GM10248 (cell line): Measurements from ENCODE around the gene GAK.

Source experiments
- CTCF ChIA-PET: fragments of 300-600 bp; sonication (Branson Sonifier 250); formaldehyde crosslinking; extraction: SDS; loops from one replicate; lab custom pipeline; 2021; ENCODE audit warnings: antibody characterized with exemption; lab: Yijun Ruan, JAX
- POLR2A ChIA-PET: fragments of 350-650 bp; sonication (Branson Sonifier 250); formaldehyde crosslinking; extraction: SDS; loops from one replicate; lab custom pipeline; 2020; ENCODE audit warnings: antibody characterized with exemption; lab: Yijun Ruan, JAX
- DNase-seq: peaks from one replicate; pipeline ENCODE4 v3.0.0; 2012; ENCODE audit errors: extremely low spot score
- TF ChIP-seq, protein P1 (sequence below): IDR thresholded peaks from 2 replicates; pipeline ENCODE4 v1.5.1; 2012; ENCODE audit warnings: mild to moderate bottlenecking, low read depth; ENCODE audit errors: extremely low read depth, missing control alignments, control extremely low read depth

The GAK gene

GRCh38 chr4:917466-917865 is 14.7 kb downstream of the GAK start:
- no peak for DNase-seq
- TF ChIP-seq, protein P1, sequence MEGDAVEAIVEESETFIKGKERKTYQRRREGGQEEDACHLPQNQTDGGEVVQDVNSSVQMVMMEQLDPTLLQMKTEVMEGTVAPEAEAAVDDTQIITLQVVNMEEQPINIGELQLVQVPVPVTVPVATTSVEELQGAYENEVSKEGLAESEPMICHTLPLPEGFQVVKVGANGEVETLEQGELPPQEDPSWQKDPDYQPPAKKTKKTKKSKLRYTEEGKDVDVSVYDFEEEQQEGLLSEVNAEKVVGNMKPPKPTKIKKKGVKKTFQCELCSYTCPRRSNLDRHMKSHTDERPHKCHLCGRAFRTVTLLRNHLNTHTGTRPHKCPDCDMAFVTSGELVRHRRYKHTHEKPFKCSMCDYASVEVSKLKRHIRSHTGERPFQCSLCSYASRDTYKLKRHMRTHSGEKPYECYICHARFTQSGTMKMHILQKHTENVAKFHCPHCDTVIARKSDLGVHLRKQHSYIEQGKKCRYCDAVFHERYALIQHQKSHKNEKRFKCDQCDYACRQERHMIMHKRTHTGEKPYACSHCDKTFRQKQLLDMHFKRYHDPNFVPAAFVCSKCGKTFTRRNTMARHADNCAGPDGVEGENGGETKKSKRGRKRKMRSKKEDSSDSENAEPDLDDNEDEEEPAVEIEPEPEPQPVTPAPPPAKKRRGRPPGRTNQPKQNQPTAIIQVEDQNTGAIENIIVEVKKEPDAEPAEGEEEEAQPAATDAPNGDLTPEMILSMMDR: no peak
- CTCF ChIA-PET: no interaction called here
- POLR2A ChIA-PET: no interaction called here

GRCh38 chr4:915595-915994 is 16.5 kb downstream of the GAK start:
- DNase-seq: no peak
- ChIA-PET POLR2A (no interaction called here), CTCF (no interaction called here)
- TF ChIP-seq, protein P1: no peak

GRCh38 chr4:915041-915474 is 17.1 kb downstream of the GAK start:
- no peak for DNase-seq
- TF ChIP-seq, protein P1: no peak
- ChIA-PET POLR2A (no interaction called here), CTCF (no interaction called here)

DNA sequence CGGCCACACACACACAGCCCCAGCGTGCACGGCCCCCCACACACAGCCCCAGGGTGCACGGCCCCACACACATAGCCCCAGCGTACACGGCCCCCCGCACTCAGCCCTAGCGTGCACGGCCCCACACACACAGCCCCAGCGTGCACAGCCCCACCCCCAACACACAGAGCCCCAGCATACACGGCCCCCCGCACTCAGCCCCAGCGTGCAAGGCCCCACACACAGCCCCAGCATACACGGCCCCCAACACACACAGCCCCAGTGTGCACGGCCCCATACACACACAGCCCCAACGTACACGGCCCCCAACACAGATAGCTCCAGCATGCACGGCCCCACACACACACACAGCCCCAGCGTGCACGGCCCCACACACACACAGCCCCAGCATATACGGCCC is 17.6 kb downstream of the GAK start:
- CTCF ChIA-PET: no interaction called here
- no peak for DNase-seq
- POLR2A ChIA-PET: no interaction called here
- TF ChIP-seq, protein P1: no peak

- DNase-seq: no peak
- TF ChIP-seq, protein P1: no peak
- ChIA-PET CTCF (interaction anchor here (1.8 kb wide), 1 partner anchor 8 kb away, joined by 5 read pairs; no protein-coding TSS in a partner anchor), POLR2A (no interaction called here)
Measured at GRCh38 chr4:913280-913618, 18.9 kb downstream of the GAK start.

DNA sequence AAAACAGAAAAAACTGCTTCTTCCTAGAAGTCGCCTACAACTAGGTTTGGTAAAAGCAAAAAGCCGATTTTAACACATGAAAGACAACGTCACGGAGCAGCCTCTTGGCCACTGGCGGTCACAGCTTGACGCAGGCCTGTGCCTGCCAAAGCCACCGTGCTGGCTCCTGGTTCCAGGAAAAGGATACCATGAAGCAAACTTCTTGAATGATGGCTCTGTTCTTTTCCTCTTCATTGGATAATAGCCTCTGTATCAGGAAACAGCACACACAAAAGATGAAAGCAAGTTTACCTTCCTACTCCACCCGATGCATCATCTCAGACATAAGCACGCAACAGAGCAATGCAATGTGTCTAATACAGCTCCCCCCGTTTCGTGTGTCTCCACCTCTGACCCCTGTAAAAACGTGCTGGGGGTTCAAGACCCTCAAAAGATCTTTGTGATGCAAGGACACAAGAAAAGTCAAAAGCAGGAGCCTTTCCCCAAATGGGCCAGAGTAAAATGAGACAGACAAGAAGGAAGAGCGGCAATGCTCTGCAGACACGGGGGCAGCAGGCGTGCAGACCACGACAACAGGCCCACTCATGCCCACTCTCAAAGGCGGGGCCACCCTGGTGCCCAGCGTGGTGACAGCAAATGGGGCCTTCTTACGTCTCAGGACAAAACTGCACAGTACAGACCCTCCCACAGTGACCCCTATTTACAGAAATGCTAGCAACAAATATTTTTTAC is 19.4 kb downstream of the GAK start:
- TF ChIP-seq, protein P1: no peak
- ChIA-PET CTCF (interaction anchor here (1.8 kb wide), 1 partner anchor 9 kb away, joined by 5 read pairs; no protein-coding TSS in a partner anchor), POLR2A (no interaction called here)
- no peak for DNase-seq
